GM23248 (cell line): Measurements from ENCODE around the gene OPHN1. TPM values are rescaled to one million over a fixed set of nuclear protein-coding genes. Genes with fewer than 3 reads are reported as not detected.

Experiments
- DNase-seq: peaks from one replicate; pipeline ENCODE4 v3.0.0-alpha.2; 2015
- H2AFZ ChIP-seq: fragments of 200-600 bp; sonication (generic); 2 replicates; pipeline ENCODE4 v1.6.1; 2016; ENCODE audit warnings: antibody characterized with exemption
- H3F3A ChIP-seq: fragments of 200-600 bp; sonication (generic); 2 replicates; pipeline ENCODE4 v1.6.1; 2016; ENCODE audit warnings: mild to moderate bottlenecking, antibody characterized with exemption, mixed run types; ENCODE audit not compliant: insufficient read depth
- H3K27ac ChIP-seq: fragments of 200-600 bp; sonication (generic); 2 replicates; pipeline ENCODE4 v1.5.1; 2016; ENCODE audit warnings: mild to moderate bottlenecking
- H3K27me3 ChIP-seq: fragments of 200-600 bp; sonication (generic); replicated peaks from 2 replicates; pipeline ENCODE4 v1.6.1; 2016; ENCODE audit warnings: mild to moderate bottlenecking; ENCODE audit not compliant: insufficient read depth
- H3K36me3 ChIP-seq: fragments of 200-600 bp; sonication (generic); 2 replicates; pipeline ENCODE4 v1.6.1; 2016; ENCODE audit warnings: low read depth, mild to moderate bottlenecking
- H3K4me1 ChIP-seq: fragments of 200-600 bp; sonication (generic); 2 replicates; pipeline ENCODE4 v1.6.1; 2016; ENCODE audit warnings: mild to moderate bottlenecking; ENCODE audit not compliant: insufficient read depth
- H3K4me2 ChIP-seq: fragments of 200-600 bp; sonication (generic); one replicate; pipeline ENCODE4 v1.6.1; 2016; ENCODE audit warnings: mild to moderate bottlenecking; ENCODE audit not compliant: unreplicated experiment
- H3K4me3 ChIP-seq: fragments of 200-600 bp; sonication (generic); 2 replicates; pipeline ENCODE4 v1.5.1; 2016; ENCODE audit warnings: mild to moderate bottlenecking
- H3K79me2 ChIP-seq: fragments of 200-600 bp; sonication (generic); 2 replicates; pipeline ENCODE4 v1.6.1; 2016; ENCODE audit warnings: mild to moderate bottlenecking; ENCODE audit not compliant: insufficient read depth
- H3K9ac ChIP-seq: fragments of 200-600 bp; sonication (generic); 2 replicates; pipeline ENCODE4 v1.6.1; 2016; ENCODE audit warnings: mild to moderate bottlenecking
- H3K9me2 ChIP-seq: fragments of 200-600 bp; sonication (generic); 2 replicates; pipeline ENCODE4 v1.6.1; 2016; ENCODE audit warnings: mixed run types, mild to moderate bottlenecking, moderate library complexity; ENCODE audit not compliant: insufficient read depth
- H3K9me3 ChIP-seq: fragments of 200-600 bp; sonication (generic); one replicate; pipeline ENCODE4 v1.6.1; 2017; ENCODE audit warnings: low read depth
- H4K20me1 ChIP-seq: fragments of 200-600 bp; sonication (generic); 2 replicates; pipeline ENCODE4 v1.6.0; 2016; ENCODE audit not compliant: insufficient read depth
- EZH2 ChIP-seq: fragments of 200-600 bp; sonication (generic); IDR thresholded peaks from 2 replicates; pipeline ENCODE4 v1.6.1; 2018; ENCODE audit warnings: antibody characterized with exemption, mild to moderate bottlenecking; ENCODE audit not compliant: insufficient read depth, poor library complexity, severe bottlenecking
- EZH2phosphoT487 ChIP-seq: fragments of 200-600 bp; sonication (generic); IDR thresholded peaks from 2 replicates; pipeline ENCODE4 v1.6.1; 2018; ENCODE audit warnings: antibody characterized with exemption, moderate library complexity, mild to moderate bottlenecking, low read depth; ENCODE audit not compliant: insufficient read depth
- WGBS, 2 experiments: methylation state at CpG; one replicate each; pipeline ENCODE4 v1.1.6; 2015 to 2017; ENCODE audit warnings: low lambda C conversion rate in 2 of 2, low coverage in 1 of 2; ENCODE audit errors: missing lambda C conversion rate in 2 of 2; 5-methylcytosine and 5-hydroxymethylcytosine counted together
- in situ Hi-C: fragments of 300-500 bp; cut with MboI; formaldehyde crosslinking; loops from 2 replicates; pipeline ENCODE4 v1.15.0; 2020
- polyA plus RNA-seq: library from polyadenylated mRNA; unstranded; fragments of >200 nt; fragmentation: Nextera tagmentation; extraction: Ambion mirVana; gene quantifications from 2 replicates; pipeline ENCODE4 v1.2.1, GENCODE V29; 2016
- total RNA-seq: library from RNA; depleted of rRNA; stranded (reverse); fragments of >200 nt; shearing (Covaris generic); gene quantifications from 2 replicates; pipeline ENCODE4 v1.2.3, GENCODE V29; 2014

Gene OPHN1
- total and polyA plus RNA-seq, 2 experiments from 2014 or later, result 4.3 to 4.5 TPM

GRCh38 chrX:68175562-68175961 lies 257.7 kb downstream of the OPHN1 start:
- 5% methylated on average over 3 of the region's 3 CpGs for WGBS, 2 experiments
- in situ Hi-C loops, result loop anchor here (25.0 kb wide), 1 partner anchor 537 kb away; no protein-coding TSS in a partner anchor
- peak; percentile 64 for DNase-seq
- H3K4me3 ChIP-seq, result no peak overlapping the region
- H3K27ac ChIP-seq, result peak overlapping the region; percentile 45
- H3K79me2 ChIP-seq, result no peaks in the 10 kb centered on the region
- no peak overlapping the region for H3K4me2 ChIP-seq
- no peak overlapping the region for H2AFZ ChIP-seq
- H3K9me2 ChIP-seq, result no peaks in the 10 kb centered on the region
- no peaks in the 10 kb centered on the region for H3K36me3 ChIP-seq
- H4K20me1 ChIP-seq, result no peaks in the 10 kb centered on the region
- peaks cover 3% of the 10 kb centered on the region; the same call in 1 of the 2 replicates for H3K4me1 ChIP-seq
- no peaks in the 10 kb centered on the region for H3K27me3 ChIP-seq
- TF ChIP-seq EZH2phosphoT487, result no peak
- TF ChIP-seq EZH2, result no peak
- no peaks in the 10 kb centered on the region for H3K9me3 ChIP-seq
- H3F3A ChIP-seq, result peaks cover 17% of the 10 kb centered on the region; the same call in 1 of the 2 replicates
- H3K9ac ChIP-seq, result no peak overlapping the region

DNA sequence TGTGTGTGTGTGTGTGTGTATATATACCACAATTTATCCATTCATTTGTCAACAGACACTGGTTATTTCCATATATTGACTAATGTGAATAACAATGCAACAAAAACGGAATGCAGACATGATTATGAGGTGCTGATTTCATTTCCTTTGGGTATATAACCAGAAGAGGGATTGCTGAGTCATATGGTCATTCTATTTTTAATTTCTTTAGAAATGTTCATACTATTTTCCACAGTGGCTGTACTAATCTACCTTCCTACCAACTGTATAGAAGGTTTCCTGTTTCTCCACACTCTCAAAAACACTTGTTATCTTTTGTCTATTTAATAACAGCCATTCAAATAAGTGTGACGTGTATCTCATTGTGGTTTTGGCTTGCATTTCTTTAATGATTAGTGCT lies 269.9 kb downstream of the OPHN1 start:
- TF ChIP-seq EZH2, result no peak
- no peak for TF ChIP-seq EZH2phosphoT487
- Histone ChIP-seq H2AFZ (no peak overlapping the region), H4K20me1 (no peaks in the 10 kb centered on the region), H3K9me3 (no peaks in the 10 kb centered on the region), H3K79me2 (no peaks in the 10 kb centered on the region), H3K27me3 (no peaks in the 10 kb centered on the region), H3K4me3 (no peak overlapping the region), H3K4me1 (peaks cover 24% of the 10 kb centered on the region), H3K9me2 (no peaks in the 10 kb centered on the region), H3F3A (no peaks in the 10 kb centered on the region), H3K36me3 (no peaks in the 10 kb centered on the region), H3K4me2 (peak overlapping the region; percentile 42), H3K9ac (no peak overlapping the region), H3K27ac (peak overlapping the region; percentile 4; the same call in 1 of the 2 replicates)
- 32 to 33% methylated on average over 2 of the region's 2 CpGs for WGBS, 2 experiments
- in situ Hi-C loops, result no loop called here
- peak; percentile 38 for DNase-seq

- in situ Hi-C loops, result no loop called here
- no peak for DNase-seq
- Histone ChIP-seq H3K4me3 (no peak overlapping the region), H3K9me3 (no peaks in the 10 kb centered on the region), H3K9ac (no peak overlapping the region), H4K20me1 (no peaks in the 10 kb centered on the region), H3F3A (no peaks in the 10 kb centered on the region), H3K27me3 (no peaks in the 10 kb centered on the region), H3K79me2 (no peaks in the 10 kb centered on the region), H3K4me1 (no peaks in the 10 kb centered on the region), H3K36me3 (no peaks in the 10 kb centered on the region), H3K4me2 (no peak overlapping the region), H3K27ac (no peak overlapping the region), H2AFZ (no peak overlapping the region), H3K9me2 (no peaks in the 10 kb centered on the region)
- WGBS, 2 experiments, result 95 to 100% methylated on average over 1 of the region's 1 CpG
- TF ChIP-seq EZH2, result no peak
- TF ChIP-seq EZH2phosphoT487, result no peak
Measured at GRCh38 chrX:68147848-68148247, 285.4 kb downstream of the OPHN1 start.

GRCh38 chrX:68146054-68146453 lies 287.2 kb downstream of the OPHN1 start:
- in situ Hi-C loops, result no loop called here
- H3K9ac ChIP-seq, result no peak overlapping the region
- H3K27ac ChIP-seq, result no peak overlapping the region
- no peak overlapping the region for H3K4me3 ChIP-seq
- H4K20me1 ChIP-seq, result no peaks in the 10 kb centered on the region
- TF ChIP-seq EZH2 (no peak), EZH2phosphoT487 (no peak)
- 0 to 10% methylated on average over 2 of the region's 2 CpGs for WGBS, 2 experiments
- no peak overlapping the region for H2AFZ ChIP-seq
- H3K4me2 ChIP-seq, result no peak overlapping the region
- no peaks in the 10 kb centered on the region for H3K4me1 ChIP-seq
- no peaks in the 10 kb centered on the region for H3K27me3 ChIP-seq
- H3F3A ChIP-seq, result no peaks in the 10 kb centered on the region
- DNase-seq, result peak; percentile 61
- H3K9me2 ChIP-seq, result no peaks in the 10 kb centered on the region
- H3K36me3 ChIP-seq, result no peaks in the 10 kb centered on the region
- H3K79me2 ChIP-seq, result no peaks in the 10 kb centered on the region
- H3K9me3 ChIP-seq, result no peaks in the 10 kb centered on the region

GRCh38 chrX:68139791-68140190 lies 293.5 kb downstream of the OPHN1 start:
- H3K9me3 ChIP-seq, result no peaks in the 10 kb centered on the region
- no peak overlapping the region for H3K27ac ChIP-seq
- no peak for TF ChIP-seq EZH2
- TF ChIP-seq EZH2phosphoT487, result no peak
- H3K4me2 ChIP-seq, result no peak overlapping the region
- no peaks in the 10 kb centered on the region for H3F3A ChIP-seq
- WGBS, 2 experiments, result 56 to 72% methylated on average over 2 of the region's 2 CpGs
- no peaks in the 10 kb centered on the region for H4K20me1 ChIP-seq
- peak; percentile 47 for DNase-seq
- H3K4me1 ChIP-seq, result peaks cover 8% of the 10 kb centered on the region; the same call in 1 of the 2 replicates
- H3K9me2 ChIP-seq, result no peaks in the 10 kb centered on the region
- H3K36me3 ChIP-seq, result no peaks in the 10 kb centered on the region
- no peaks in the 10 kb centered on the region for H3K79me2 ChIP-seq
- no peaks in the 10 kb centered on the region for H3K27me3 ChIP-seq
- no peak overlapping the region for H3K4me3 ChIP-seq
- no peak overlapping the region for H3K9ac ChIP-seq
- no peak overlapping the region for H2AFZ ChIP-seq
- in situ Hi-C loops, result no loop called here
